PC-3 (cell line): Measurements from ENCODE around the gene PRSS56. TPM values are rescaled to one million over a fixed set of nuclear protein-coding genes. Genes with fewer than 3 reads are reported as not detected.

Experiments used
- ATAC-seq: fragments of 200-7000 bp; cut with Tn5 transposase; 2 replicates; pipeline ENCODE4 v1.9.1; 2020; ENCODE audit warnings: mild to moderate bottlenecking, moderate library complexity
- BruUV-seq: library from RNA; stranded (reverse); fragments of 400-500 nt; replicated peaks from 2 replicates; lab custom pipeline; 2021; lab: Mats Ljungman, UMichigan
- CTCF ChIA-PET: fragments of 300-600 bp; sonication (Branson Sonifier 250); formaldehyde crosslinking; loops from one replicate; lab custom pipeline; 2022; ENCODE audit warnings: antibody characterized with exemption; lab: Charles Lee
- POLR2A ChIA-PET: fragments of 300-600 bp; sonication (Branson Sonifier 250); formaldehyde crosslinking; loops from one replicate; lab custom pipeline; 2022; ENCODE audit warnings: antibody characterized with exemption; ENCODE audit not compliant: unreplicated experiment; lab: Charles Lee
- DNase-seq: peaks from one replicate; pipeline ENCODE4 v3.0.0-alpha.2; 2015
- H2AFZ ChIP-seq: fragments of 300-600 bp; sonication (generic); 2 replicates; pipeline ENCODE4 v1.6.0; 2016; ENCODE audit warnings: antibody characterized with exemption, low read length
- H3F3A ChIP-seq: fragments of 300-600 bp; sonication (generic); one replicate; pipeline ENCODE4 v1.6.0; 2017; ENCODE audit warnings: antibody characterized with exemption, low read length, control low read depth, mild to moderate bottlenecking; ENCODE audit not compliant: unreplicated experiment
- H3K27ac ChIP-seq: fragments of 300-600 bp; sonication (generic); 2 replicates; pipeline ENCODE4 v1.5.1; 2016; ENCODE audit warnings: mild to moderate bottlenecking, low read length
- H3K27me3 ChIP-seq: fragments of 300-600 bp; sonication (generic); 2 replicates; pipeline ENCODE4 v1.6.1; 2016; ENCODE audit warnings: low read length, mixed read lengths
- H3K36me3 ChIP-seq: fragments of 300-600 bp; sonication (generic); 2 replicates; pipeline ENCODE4 v1.6.1; 2016; ENCODE audit warnings: low read depth, mixed run types, low read length, mixed read lengths
- H3K4me1 ChIP-seq: fragments of 300-600 bp; sonication (generic); 2 replicates; pipeline ENCODE4 v1.5.1; 2016; ENCODE audit warnings: low read length; ENCODE audit not compliant: insufficient read depth
- H3K4me2 ChIP-seq: fragments of 300-600 bp; sonication (generic); 2 replicates; pipeline ENCODE4 v1.6.0; 2016; ENCODE audit warnings: low read length
- H3K4me3 ChIP-seq: fragments of 300-600 bp; sonication (generic); 2 replicates; pipeline ENCODE4 v1.5.1; 2016; ENCODE audit warnings: mild to moderate bottlenecking, low read length, mixed read lengths
- H3K79me2 ChIP-seq: fragments of 300-600 bp; sonication (generic); 2 replicates; pipeline ENCODE4 v1.6.1; 2017; ENCODE audit warnings: low read length, mixed read lengths
- H3K9ac ChIP-seq: fragments of 300-600 bp; sonication (generic); 2 replicates; pipeline ENCODE4 v1.6.0; 2016; ENCODE audit warnings: mild to moderate bottlenecking, low read length
- H3K9me2 ChIP-seq: fragments of 300-600 bp; sonication (generic); replicated peaks from 2 replicates; pipeline ENCODE4 v1.6.1; 2016; ENCODE audit warnings: mixed run types, low read length, mixed read lengths
- H3K9me3 ChIP-seq: fragments of 300-600 bp; sonication (generic); 2 replicates; pipeline ENCODE4 v1.6.1; 2016; ENCODE audit warnings: low read length, mixed read lengths
- H4K20me1 ChIP-seq: fragments of 300-600 bp; sonication (generic); 2 replicates; pipeline ENCODE4 v1.6.1; 2016; ENCODE audit warnings: low read length, mixed read lengths
- CTCF ChIP-seq: fragments of 300-600 bp; sonication (generic); conservative IDR thresholded peaks from 2 replicates; pipeline ENCODE4 v1.5.1; 2017; ENCODE audit warnings: antibody characterized with exemption, low read depth, mild to moderate bottlenecking, low read length
- EZH2 ChIP-seq: fragments of 300-600 bp; sonication (generic); IDR thresholded peaks from one replicate; pipeline ENCODE4 v1.6.1; 2017; ENCODE audit warnings: antibody characterized with exemption, mild to moderate bottlenecking, low read length; ENCODE audit not compliant: unreplicated experiment
- EZH2phosphoT487 ChIP-seq: fragments of 300-600 bp; sonication (generic); IDR thresholded peaks from 2 replicates; pipeline ENCODE4 v1.6.1; 2018; ENCODE audit warnings: mild to moderate bottlenecking, antibody characterized with exemption, low read length, borderline replicate concordance
- intact Hi-C: fragments of 100-400 bp; cut with micrococcal nuclease; formaldehyde crosslinking; loops from 2 replicates; pipeline ENCODE4 v1.9.0; 2023
- total RNA-seq: library from RNA; depleted of rRNA; stranded (reverse); fragments of >200 nt; gene quantifications from 2 replicates; pipeline ENCODE4 v1.2.3, GENCODE V29; 2014

PRSS56 gene
- total RNA-seq, 1 experiment from 2014 or later: not detected

GRCh38 chr2:232518844-232519243, 1.3 kb upstream of the PRSS56 start:
- H3K4me3 ChIP-seq: no peak overlapping the region
- DNase-seq (no peak), ATAC-seq (no peak)
- H3K9me2 ChIP-seq: no peaks in the 10 kb centered on the region
- intact Hi-C loops: no loop called here
- H3K79me2 ChIP-seq: no peaks in the 10 kb centered on the region
- CTCF ChIA-PET: no interaction called here
- no peaks in the 10 kb centered on the region for H4K20me1 ChIP-seq
- no peaks in the 10 kb centered on the region for H3F3A ChIP-seq
- no peaks in the 10 kb centered on the region for H3K4me1 ChIP-seq
- no peak overlapping the region for H3K9ac ChIP-seq
- TF ChIP-seq CTCF (no peak), EZH2 (no peak), EZH2phosphoT487 (no peak)
- H3K9me3 ChIP-seq: no peaks in the 10 kb centered on the region
- H2AFZ ChIP-seq: no peak overlapping the region
- peaks cover 16% of the 10 kb centered on the region for H3K27me3 ChIP-seq
- H3K36me3 ChIP-seq: no peaks in the 10 kb centered on the region
- H3K27ac ChIP-seq: no peak overlapping the region
- H3K4me2 ChIP-seq: no peak overlapping the region
- POLR2A ChIA-PET: no interaction called here
- no TSS peak for BruUV-seq

- Histone ChIP-seq H3K27ac (no peak overlapping the region), H3F3A (no peaks in the 10 kb centered on the region), H3K36me3 (no peaks in the 10 kb centered on the region), H3K79me2 (no peaks in the 10 kb centered on the region), H2AFZ (no peak overlapping the region), H3K9ac (no peak overlapping the region), H4K20me1 (no peaks in the 10 kb centered on the region), H3K4me1 (no peaks in the 10 kb centered on the region), H3K4me3 (no peak overlapping the region), H3K27me3 (peaks cover 26% of the 10 kb centered on the region), H3K9me2 (no peaks in the 10 kb centered on the region), H3K9me3 (no peaks in the 10 kb centered on the region), H3K4me2 (no peak overlapping the region)
- BruUV-seq: no TSS peak
- POLR2A ChIA-PET: no interaction called here
- TF ChIP-seq EZH2 (no peak), EZH2phosphoT487 (no peak), CTCF (no peak)
- DNase-seq (no peak), ATAC-seq (no peak)
- CTCF ChIA-PET: no interaction called here
- intact Hi-C loops: no loop called here
These were observed 301 bp downstream of the PRSS56 start for GRCh38 chr2:232520489-232520888.

GRCh38 chr2:232521098-232521497, 910 bp downstream of the PRSS56 start:
- no peak for DNase-seq
- H3K27ac ChIP-seq: no peak overlapping the region
- H3K27me3 ChIP-seq: peaks cover 26% of the 10 kb centered on the region
- no peak overlapping the region for H2AFZ ChIP-seq
- no peaks in the 10 kb centered on the region for H4K20me1 ChIP-seq
- no peaks in the 10 kb centered on the region for H3K79me2 ChIP-seq
- no peaks in the 10 kb centered on the region for H3K36me3 ChIP-seq
- BruUV-seq: no TSS peak
- ATAC-seq: no peak
- H3K9me2 ChIP-seq: no peaks in the 10 kb centered on the region
- no peak overlapping the region for H3K9ac ChIP-seq
- no peak overlapping the region for H3K4me3 ChIP-seq
- CTCF ChIA-PET: no interaction called here
- intact Hi-C loops: no loop called here
- H3K9me3 ChIP-seq: no peaks in the 10 kb centered on the region
- no peaks in the 10 kb centered on the region for H3F3A ChIP-seq
- no peak overlapping the region for H3K4me2 ChIP-seq
- POLR2A ChIA-PET: no interaction called here
- no peak for TF ChIP-seq EZH2phosphoT487
- TF ChIP-seq EZH2: no peak
- no peak for TF ChIP-seq CTCF
- no peaks in the 10 kb centered on the region for H3K4me1 ChIP-seq
